ENCODE data around the gene CHST9.

CHST9 gene

DNA sequence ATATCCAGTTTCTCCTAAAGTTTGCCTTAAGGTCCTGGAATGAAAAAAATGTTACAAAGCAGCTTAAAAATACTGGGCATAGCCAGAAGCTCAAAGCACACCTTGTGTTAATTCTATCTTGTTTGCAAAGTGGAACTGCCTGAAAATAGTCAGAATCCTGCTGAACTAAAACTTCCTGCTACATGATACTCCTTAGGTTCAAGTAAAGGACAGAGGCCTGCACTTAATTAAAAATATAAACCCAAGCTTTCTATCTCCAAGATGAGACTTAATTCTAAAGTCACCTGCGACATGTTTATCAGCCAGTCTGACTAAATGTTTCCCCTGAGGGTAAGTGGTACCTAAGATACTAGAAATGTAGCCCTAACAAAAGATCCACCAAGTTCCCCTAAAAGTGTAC lies 103.4 kb downstream of the CHST9 start:
- no peak for DNase-seq

GRCh38 chr18:27075828-27076227 lies 109.3 kb downstream of the CHST9 start:
- no peak for DNase-seq

DNA sequence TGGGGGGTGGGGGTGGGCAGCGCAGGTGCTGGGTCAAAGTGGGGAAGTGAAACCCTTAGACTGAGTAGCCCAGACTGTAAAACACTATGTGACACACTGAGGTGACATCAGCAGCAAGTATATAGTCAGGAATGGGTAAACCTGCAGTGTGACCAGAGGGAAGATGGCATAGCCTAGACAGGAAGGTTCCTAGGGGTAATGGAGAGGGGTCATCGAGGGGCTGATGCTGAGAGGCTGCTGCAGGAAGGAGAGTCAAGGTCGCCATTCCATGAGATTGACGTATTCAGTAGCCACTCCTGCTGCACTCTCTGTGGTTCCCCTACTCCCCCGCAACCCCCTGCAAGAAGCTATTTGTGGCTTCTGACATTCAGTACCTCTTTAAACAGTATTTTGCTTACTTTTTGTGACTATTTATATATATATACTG lies 111.7 kb downstream of the CHST9 start:
- no peak for DNase-seq

GRCh38 chr18:27064673-27065072 lies 120.4 kb downstream of the CHST9 start:
- no peak for DNase-seq

GRCh38 chr18:27062802-27063201 lies 122.3 kb downstream of the CHST9 start:
- DNase-seq, result no peak

DNA sequence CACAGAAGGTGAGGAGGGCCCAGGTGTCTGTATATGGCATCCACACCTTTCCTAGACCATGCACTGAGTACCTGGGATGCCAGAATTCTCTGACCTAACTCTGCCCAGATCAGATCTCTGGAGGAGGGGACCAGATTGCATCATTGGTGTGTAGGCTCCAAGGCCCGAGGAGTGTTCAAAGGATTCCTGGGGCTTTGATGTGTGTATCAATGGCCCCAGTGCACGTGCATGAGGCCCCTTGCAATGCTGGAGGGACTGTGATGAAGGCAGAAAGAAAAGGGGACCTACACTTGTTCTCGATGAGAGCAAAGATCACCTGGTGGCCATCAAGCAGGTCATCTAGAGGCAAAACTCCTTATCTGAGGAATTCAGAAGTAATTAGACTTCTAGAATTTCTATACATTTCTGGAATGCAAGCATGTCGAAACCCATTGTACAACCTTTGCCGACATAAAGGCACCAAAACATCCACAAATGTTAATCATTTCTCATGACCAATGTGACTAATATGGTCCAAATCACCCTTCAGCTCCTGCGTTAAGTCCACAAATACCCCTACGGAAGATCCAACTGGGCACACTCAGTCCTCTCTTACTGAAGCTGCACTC lies 123.5 kb downstream of the CHST9 start:
- DNase-seq, result no peak

DNA sequence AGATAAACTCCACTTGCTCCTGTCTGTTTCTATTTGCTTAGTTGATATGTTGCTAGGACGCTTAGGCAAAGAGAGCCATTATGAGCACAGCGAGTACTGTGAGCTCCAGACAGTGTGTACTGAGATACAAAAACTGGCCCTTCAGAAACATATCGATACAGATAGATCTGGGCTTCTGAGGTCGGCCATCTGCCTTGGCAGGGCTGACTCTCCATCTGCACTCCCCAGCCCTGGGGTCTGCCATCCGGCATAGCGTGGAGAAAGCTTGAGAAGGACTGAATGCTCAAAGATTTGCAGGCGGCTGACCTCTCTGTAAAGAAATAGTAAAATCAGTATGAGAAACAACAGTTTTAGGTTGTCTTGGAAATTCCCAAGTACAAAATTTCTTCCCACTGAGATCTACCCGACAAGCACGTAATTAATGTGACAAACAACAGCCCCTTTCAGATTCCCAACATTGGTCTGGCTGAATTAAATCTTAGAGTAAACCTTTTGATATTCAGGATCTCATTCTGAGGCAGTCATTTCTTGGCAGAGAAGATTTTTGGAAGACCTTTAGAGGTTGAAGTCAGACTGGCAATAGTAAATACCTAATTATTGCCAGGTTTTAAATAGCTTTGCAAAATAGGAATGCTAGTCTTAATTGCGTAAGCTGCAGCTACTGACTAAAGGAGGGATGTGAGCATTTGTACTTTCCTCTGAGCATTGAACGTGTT lies 127.4 kb downstream of the CHST9 start:
- DNase-seq, result no peak

DNA sequence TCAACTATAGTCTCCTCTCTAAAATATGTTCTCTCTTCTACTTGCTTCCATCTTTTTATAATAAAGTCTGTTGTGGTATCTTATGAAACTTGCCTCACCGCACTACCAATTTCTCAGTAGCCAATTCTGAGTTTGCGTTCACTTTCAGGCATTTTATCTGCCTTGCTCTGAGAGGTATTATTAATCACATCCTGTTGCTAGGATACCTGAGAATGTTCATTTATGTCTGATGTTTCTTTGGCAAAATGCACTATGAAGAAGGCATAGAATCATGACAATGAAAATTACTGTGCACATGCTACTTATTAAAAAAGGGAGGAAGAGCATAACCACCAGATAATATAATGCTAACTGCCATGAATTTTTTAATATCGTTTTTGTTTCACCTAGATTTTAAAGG lies 130.2 kb downstream of the CHST9 start:
- no peak for DNase-seq

DNA sequence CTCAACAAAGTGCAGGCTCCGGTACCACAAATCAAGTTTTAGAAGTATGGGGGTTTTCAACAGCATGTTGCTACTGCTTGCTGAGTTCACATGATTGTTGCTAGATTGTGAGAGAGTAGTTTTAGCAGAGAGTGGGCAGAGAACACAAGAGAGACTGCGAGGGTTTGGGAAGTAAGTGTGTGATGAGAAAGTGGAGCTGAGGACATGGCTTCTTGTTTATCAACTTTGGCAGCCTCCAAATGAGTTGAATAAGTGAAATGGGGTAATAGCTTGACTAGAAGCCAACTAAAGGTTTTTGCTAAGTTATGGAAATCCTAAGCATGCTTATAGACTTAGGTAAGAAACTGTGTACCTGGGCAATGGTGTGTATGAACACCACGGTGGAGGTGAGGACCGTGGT lies 135.1 kb downstream of the CHST9 start:
- no peak for DNase-seq

GRCh38 chr18:27045342-27045741 lies 139.8 kb downstream of the CHST9 start:
- no peak for DNase-seq

- no peak for DNase-seq
Observed at GRCh38 chr18:27042177-27042576, 142.9 kb downstream of the CHST9 start.

DNA sequence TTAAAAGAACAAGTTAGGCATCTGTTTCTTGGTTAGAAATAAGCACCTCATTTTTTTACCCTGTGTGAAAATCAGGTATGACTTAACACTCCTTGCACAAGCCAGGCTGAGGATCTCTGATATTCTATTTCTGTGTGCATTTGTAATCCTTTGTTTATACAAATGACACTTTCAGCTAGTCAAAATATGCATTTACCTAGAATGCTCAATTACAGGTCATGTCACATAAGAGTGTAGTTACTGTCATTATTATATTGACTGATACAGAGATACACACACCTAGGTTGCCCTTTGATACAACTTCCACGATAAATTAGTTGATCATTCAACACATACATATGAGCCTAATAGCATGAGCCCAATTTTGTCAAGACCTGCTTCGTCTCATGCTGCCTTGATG lies 144.3 kb downstream of the CHST9 start:
- DNase-seq, result no peak

DNA sequence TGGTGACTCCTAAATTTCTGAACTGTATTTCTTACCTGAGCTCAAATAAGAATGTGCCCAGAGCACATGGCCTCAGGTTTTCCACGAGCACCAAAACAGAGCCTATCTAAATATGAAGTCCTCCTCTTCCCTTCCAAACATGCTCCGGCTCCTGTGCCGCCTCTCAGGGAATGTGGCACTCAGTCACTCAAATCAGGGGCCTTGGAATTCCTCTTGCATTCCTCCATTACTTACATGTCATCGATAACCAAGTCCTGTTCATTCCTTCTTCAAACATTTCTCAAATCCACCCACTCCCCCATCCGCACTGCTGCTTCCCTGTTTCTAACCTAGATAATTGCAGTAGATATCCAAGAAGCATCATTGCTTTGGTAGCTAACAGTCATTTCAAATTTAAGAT lies 151.4 kb downstream of the CHST9 start:
- no peak for DNase-seq

- no peak for DNase-seq
Observed at GRCh38 chr18:27030421-27030820, 154.7 kb downstream of the CHST9 start.

DNA sequence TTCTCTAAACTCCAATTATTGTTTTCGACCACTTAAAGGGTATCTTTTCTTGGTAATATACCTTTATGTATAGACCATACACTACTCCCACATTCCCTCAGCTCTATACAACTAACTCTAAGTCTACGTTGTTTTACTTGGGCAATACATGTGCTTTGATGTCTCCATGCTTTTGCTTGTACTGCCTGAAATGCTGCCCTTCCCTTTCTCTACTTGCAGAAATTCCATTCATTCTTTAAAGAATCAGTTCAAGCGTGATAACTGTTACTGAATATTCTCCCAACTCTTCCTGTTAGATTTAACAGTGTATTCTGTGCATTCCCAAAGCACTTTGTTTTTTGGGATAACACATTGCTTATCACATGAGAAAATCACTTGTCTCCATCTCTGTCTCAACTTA lies 162.6 kb downstream of the CHST9 start:
- DNase-seq, result no peak

DNA sequence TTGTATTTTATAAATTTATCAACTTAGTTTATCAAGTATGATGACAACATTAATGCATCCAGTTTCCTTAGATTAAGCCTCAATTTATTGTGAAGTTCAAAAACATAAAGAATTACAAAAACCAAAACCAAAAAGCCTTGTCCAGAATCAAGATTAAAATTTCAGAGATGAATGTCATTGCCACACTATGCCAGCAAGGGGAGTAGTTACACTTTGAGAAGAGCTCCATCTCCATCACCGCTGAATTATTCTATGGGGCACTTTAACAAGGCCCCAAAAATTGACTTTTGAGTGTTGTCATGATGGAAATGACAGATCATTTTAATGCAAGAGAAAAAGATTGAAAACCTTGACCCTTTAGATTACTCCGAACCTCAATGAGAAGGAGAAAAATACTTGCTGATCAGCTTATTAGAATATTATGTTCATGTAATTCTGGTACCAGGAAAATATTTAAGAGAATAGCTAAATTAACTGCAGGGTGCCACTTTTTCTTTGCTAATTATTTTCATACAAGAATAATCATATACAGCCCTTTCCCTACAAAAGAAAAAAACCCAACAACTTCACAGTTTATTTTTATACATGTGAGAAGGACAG lies 167.1 kb downstream of the CHST9 start:
- DNase-seq, result no peak

- no peak for DNase-seq
Observed at GRCh38 chr18:27014841-27015240, 170.3 kb downstream of the CHST9 start.

GRCh38 chr18:27010784-27011183 lies 174.3 kb downstream of the CHST9 start:
- no peak for DNase-seq

DNA sequence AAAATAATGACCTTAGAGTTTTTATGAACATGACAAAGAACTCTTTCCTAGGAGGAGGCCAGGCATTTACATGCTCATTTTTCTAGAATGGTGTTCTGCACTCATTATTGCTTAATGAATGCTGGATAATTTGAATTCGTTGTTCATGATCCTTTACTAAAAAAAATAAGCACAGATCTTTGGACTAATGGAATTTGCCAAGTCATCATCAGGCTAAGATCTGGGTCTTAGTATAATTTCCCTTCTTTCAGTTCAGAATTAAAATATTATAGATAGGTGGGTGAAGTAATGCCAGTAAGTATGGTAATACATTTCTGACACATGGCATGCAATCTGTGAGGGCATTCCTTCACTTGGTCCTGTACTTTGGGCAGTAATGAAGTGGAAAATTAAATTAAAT lies 175.8 kb downstream of the CHST9 start:
- DNase-seq, result no peak

DNA sequence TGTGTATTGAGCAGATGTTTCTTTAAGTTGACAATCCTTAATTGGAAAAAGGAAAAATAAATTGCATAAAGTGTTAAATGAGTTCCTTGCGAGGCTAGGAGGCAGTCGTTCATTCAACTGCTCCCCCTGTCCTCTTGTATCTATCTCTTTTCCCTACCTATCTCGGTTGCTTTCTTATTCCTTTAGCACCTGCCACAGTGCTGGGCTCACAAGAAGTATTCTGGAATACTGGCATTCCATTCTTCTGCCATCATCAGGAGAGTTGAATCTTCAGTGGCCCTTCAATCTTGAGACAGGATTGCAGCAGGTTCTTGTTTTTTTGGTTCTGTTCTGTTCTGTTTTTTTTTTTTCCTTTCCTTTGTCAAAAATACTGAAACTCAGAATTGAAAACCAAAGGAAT lies 176.5 kb downstream of the CHST9 start:
- no peak for DNase-seq

DNA sequence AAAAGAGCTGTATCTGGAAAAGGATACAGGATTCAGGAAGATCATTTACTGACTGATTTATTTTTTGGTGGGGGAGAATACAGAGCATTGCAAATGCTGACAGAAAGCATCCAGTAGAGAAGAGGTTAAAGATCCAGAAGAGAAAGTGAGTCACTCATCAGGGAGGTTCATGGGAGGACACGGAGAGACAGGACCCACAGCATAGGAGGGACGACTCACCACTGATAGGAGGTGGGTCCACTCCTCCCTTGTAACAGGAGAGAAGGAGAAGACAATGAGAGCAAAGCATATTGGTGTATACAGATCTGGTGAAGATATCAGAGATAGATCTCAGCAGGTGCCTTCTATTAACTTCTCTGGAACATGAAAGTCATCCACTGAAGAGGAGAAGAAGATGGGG lies 177.2 kb downstream of the CHST9 start:
- DNase-seq, result no peak

GRCh38 chr18:27005589-27005988 lies 179.5 kb downstream of the CHST9 start:
- no peak for DNase-seq

DNA sequence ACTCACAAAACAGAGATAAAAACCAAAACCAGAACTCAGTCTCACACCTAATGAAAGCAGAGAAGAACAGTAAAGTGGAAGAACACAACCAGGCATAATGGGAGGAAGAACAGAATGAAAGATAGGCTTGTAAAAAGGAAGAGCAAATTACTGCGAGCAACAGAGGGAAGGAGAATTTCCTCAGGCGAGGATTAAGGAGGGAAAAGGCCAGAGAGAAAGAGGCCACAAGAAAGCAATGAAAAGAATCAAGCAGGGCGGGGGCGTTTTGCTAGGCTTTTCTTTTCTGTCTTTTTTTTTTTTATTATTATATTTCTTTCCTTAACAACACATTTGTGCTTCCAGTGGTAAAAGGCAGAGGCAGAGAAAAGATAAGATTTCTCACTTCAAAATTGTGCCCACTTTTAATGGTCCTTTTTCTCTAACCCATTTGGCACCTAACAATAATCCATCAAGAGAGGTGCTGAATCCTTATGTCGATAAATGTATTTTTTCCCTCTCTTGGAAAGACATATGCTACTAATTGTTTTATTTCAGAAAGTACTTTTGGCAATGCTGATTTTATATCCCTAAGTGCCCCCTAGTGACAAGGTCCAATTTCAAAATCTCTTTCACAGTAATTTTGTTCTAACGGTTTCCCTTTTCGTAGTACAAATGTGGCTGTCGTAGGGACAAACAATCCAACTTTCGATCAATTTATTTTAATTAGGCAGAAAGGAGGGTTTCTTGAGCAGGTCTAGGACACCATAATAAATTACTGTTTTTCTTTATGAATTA lies 180.9 kb downstream of the CHST9 start:
- no peak for DNase-seq

- DNase-seq, result no peak
Observed at GRCh38 chr18:26999797-27000196, 185.3 kb downstream of the CHST9 start.
